Adipocyte (in vitro differentiated cells): Measurements from ENCODE around the gene DNAJC16.
A peak's percentile ranks its signal among the peaks of the same experiment; 100 is the strongest.
"Not testable (repeated sequence)": the region's sequence is repeated elsewhere in the genome, so short reads cannot be mapped to it uniquely, and the experiment has no call there.

ENCODE experiments used
- DNase-seq: peaks from one replicate; pipeline ENCODE4 v3.0.0-alpha.2; 2015; ENCODE audit warnings: low read depth
- H3K27me3 ChIP-seq: replicated peaks from 2 replicates; pipeline ENCODE4 v1.7.0; 2013; ENCODE audit warnings: mild to moderate bottlenecking, low read length, moderate library complexity; ENCODE audit not compliant: control insufficient read depth, insufficient read depth
- H3K36me3 ChIP-seq: 2 replicates; pipeline ENCODE4 v1.7.0; 2013; ENCODE audit warnings: low read length, mild to moderate bottlenecking, moderate library complexity; ENCODE audit not compliant: control insufficient read depth, insufficient read depth, severe bottlenecking
- H3K4me1 ChIP-seq: 2 replicates; pipeline ENCODE4 v1.7.0; 2013; ENCODE audit warnings: mild to moderate bottlenecking, low read length, moderate library complexity; ENCODE audit not compliant: control insufficient read depth, insufficient read depth
- H3K4me3 ChIP-seq: 2 replicates; pipeline ENCODE4 v1.7.0; 2013; ENCODE audit warnings: mild to moderate bottlenecking, low read length, moderate library complexity
- H3K9ac ChIP-seq: 2 replicates; pipeline ENCODE4 v1.7.0; 2013; ENCODE audit warnings: mild to moderate bottlenecking, low read length, moderate library complexity
- H3K9me3 ChIP-seq: 2 replicates; pipeline ENCODE4 v1.7.0; 2013; ENCODE audit warnings: mild to moderate bottlenecking, low read length, moderate library complexity; ENCODE audit not compliant: control insufficient read depth

Gene DNAJC16

DNA sequence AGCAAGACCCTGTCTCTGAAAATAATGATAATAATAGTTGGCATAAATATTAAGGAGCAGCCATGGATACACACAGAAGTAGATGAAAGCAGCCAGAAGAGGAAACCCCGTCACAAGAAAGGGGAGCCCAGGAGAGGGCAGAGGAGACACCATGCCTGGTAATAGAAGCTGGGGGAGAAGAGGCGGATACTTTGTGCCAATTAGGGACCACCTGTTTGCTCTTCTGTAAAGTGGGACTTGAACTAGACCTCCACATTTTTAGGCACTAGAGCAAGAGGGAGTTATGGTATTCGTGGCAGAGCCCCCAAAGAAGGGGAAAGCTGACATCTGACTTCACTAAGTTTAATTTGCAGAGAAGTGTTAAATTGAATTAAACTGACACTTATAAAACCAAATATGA, 38.3 kb upstream of the DNAJC16 start:
- no peak for DNase-seq
- H3K27me3 ChIP-seq, result no peaks in the 10 kb centered on the region
- no peaks in the 10 kb centered on the region for H3K9me3 ChIP-seq
- no peak overlapping the region for H3K9ac ChIP-seq
- H3K4me1 ChIP-seq, result no peaks in the 10 kb centered on the region
- no peak overlapping the region for H3K4me3 ChIP-seq
- H3K36me3 ChIP-seq, result peaks cover 4% of the 10 kb centered on the region

DNA sequence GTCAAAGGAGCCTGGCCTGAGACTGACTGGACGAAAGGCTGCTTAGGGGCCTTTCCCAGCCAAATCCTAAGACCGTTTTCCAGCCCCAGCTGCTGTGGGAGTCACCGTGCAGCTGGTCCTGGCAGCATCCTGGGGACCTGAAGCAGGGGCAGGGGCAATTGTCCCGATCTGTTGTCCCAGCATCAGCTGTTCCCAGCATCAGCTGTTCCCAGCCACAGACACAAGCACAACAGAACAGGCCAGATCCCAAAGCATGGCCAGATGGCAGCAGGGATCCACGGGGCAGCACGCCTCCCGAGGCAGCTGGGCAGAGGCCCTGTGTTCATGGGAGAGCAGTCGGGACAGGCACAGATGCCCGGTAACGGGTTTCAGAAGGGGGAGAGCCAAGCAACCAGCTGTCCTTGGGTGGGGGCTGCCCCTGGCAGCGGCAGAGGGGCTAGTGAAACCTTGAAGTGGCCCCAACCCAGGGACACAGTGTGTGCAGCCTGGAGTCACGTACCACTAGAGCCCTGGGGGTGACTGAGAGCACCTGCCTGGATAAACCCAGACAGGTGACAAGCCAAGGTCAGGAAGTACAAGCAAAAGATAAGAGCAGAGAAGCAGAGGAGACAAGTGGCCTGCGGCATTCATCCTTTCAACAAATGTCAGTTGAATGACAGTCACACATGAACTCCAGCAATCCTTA, 37.5 kb upstream of the DNAJC16 start:
- peaks cover 4% of the 10 kb centered on the region for H3K36me3 ChIP-seq
- no peaks in the 10 kb centered on the region for H3K4me1 ChIP-seq
- DNase-seq, result no peak
- H3K27me3 ChIP-seq, result no peaks in the 10 kb centered on the region
- no peaks in the 10 kb centered on the region for H3K9me3 ChIP-seq
- no peak overlapping the region for H3K9ac ChIP-seq
- no peak overlapping the region for H3K4me3 ChIP-seq

GRCh38 chr1:15491010-15491409, 35.6 kb upstream of the DNAJC16 start:
- H3K9ac ChIP-seq, H3K9me3 ChIP-seq, H3K4me3 ChIP-seq, H3K27me3 ChIP-seq, H3K4me1 ChIP-seq, DNase-seq: not testable (repeated sequence)
- peaks cover 10% of the 10 kb centered on the region for H3K36me3 ChIP-seq

- H3K4me3 ChIP-seq, result no peak overlapping the region
- no peaks in the 10 kb centered on the region for H3K4me1 ChIP-seq
- no peak for DNase-seq
- peaks cover 10% of the 10 kb centered on the region for H3K36me3 ChIP-seq
- no peak overlapping the region for H3K9ac ChIP-seq
- no peaks in the 10 kb centered on the region for H3K27me3 ChIP-seq
- no peaks in the 10 kb centered on the region for H3K9me3 ChIP-seq
These were observed 34.1 kb upstream of the DNAJC16 start for GRCh38 chr1:15492596-15492995.

DNA sequence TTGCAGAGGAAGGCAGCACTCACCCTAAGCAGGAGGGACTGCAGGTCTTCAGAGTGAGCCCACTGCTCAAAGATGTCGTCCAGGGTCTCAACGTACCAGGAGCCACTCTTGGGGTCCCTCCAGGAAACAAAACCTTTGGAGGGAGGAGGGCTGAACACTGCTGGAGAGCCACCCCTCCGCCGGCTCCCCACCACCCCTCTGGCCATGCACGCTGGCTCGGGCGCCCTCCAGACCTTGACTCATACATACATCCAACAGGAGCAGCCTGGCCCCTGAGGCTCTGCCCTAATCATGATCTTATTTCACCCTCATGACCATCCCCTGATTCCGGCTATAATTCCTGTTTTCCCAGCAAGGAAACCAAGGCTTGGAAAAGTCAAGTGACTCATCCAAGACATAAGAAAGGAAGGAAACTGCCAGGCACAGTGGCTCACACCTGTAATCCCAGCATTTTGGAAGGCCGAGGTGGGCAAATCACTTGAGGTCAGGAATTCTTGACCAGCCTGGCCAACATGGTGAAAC, 32.7 kb upstream of the DNAJC16 start:
- no peak overlapping the region for H3K4me3 ChIP-seq
- no peak overlapping the region for H3K9ac ChIP-seq
- peaks cover 10% of the 10 kb centered on the region for H3K36me3 ChIP-seq
- no peaks in the 10 kb centered on the region for H3K27me3 ChIP-seq
- DNase-seq, result no peak
- no peaks in the 10 kb centered on the region for H3K4me1 ChIP-seq
- H3K9me3 ChIP-seq, result no peaks in the 10 kb centered on the region

DNA sequence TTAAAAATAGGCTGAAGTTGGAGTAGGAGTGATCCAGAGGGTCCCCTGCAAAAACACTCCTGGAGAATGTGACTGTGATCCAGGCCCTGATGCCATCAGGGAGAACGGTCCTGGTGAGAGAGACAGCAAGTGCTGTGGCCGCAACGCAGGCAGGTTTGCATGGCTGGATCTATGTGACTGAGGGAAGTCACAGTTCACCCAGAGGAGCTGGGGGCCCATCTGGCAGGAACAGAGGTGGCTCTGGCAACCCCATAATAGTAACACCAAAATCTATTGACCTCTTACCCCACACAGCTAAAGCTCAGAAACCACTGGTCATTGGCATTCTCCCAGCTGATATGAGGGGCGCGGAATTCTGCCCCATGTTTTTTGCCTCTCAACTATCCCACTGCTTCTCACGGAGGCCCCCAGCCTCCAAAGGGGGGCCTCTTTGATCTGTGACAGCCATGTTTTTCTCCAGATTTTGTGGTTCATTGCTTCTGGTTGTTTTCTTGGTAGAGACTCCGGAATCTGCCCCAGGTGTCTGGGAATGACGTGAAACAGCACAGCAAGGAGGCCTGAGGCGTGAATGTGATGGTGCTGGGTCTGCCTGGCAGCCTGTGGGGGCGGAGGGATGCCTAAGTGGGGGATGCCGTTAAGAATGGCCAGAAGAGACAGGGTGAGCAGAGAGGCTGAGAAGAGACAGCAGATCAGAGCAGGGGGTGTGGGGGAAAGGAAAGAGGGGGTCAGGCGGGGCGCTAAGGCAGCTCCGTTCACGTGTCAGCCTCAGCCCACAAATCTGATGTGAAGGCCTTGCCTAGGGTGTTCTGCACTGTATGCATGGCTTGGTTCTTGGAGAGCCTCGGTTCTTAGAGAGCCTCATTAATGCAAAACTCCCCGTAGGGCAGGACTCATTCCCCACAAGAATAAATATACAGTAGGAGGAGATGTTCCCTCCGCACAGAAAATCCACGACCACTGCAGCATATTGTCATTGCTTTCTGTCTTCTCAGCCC, 26.2 kb upstream of the DNAJC16 start:
- Histone ChIP-seq H3K36me3 (peaks cover 5% of the 10 kb centered on the region), H3K4me1 (no peaks in the 10 kb centered on the region), H3K9me3 (no peaks in the 10 kb centered on the region), H3K4me3 (no peak overlapping the region), H3K27me3 (no peaks in the 10 kb centered on the region), H3K9ac (no peak overlapping the region)
- no peak for DNase-seq

DNA sequence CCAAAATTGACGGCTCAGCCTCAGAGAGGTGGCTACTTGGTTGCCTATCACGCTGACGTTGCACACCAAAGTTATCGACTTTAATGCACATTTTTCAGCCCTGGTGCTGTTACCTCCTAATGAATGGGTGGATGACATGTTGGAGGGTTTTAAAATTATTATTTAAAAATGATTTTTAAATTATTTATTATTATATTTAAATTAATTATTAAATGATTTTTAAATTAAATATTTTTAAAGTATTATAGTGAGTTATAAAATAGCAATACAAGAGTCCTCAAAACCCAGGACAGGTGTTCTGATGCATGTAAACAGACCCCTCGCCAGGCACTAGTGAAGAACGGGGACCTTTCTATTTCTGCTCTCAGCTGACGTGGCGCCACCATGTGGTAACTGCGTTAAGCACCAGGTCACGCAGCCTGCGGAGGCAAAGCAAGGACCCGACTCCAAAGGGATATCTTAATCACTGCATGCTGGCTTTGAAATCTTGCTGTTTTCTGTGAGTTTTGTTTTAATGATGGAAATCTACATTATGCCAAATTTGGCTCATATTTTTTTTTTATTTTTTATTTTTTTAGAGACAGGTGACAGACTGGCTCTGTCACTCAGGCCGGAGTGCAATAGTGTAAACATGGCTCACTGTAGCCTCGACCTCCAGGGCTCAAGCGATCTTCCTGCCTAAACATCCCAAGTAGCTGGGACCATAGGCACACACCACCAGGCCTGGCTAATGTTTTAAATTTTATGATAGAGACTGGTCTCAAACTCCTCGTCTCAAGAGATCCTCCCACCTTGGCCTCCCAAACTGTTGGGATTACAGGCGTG, 25.2 kb upstream of the DNAJC16 start:
- no peak overlapping the region for H3K4me3 ChIP-seq
- DNase-seq, result peak; percentile 79
- H3K9ac ChIP-seq, result no peak overlapping the region
- H3K4me1 ChIP-seq, result no peaks in the 10 kb centered on the region
- no peaks in the 10 kb centered on the region for H3K9me3 ChIP-seq
- H3K36me3 ChIP-seq, result peaks cover 5% of the 10 kb centered on the region
- no peaks in the 10 kb centered on the region for H3K27me3 ChIP-seq

- Histone ChIP-seq H3K9ac (no peak overlapping the region), H3K4me1 (no peaks in the 10 kb centered on the region), H3K4me3 (no peak overlapping the region), H3K27me3 (no peaks in the 10 kb centered on the region), H3K36me3 (peaks cover 5% of the 10 kb centered on the region), H3K9me3 (no peaks in the 10 kb centered on the region)
- DNase-seq, result no peak
These were observed 22.2 kb upstream of the DNAJC16 start for GRCh38 chr1:15504436-15504835.

GRCh38 chr1:15506831-15507230, 19.8 kb upstream of the DNAJC16 start:
- Histone ChIP-seq H3K36me3 (peaks cover 5% of the 10 kb centered on the region), H3K9ac (no peak overlapping the region), H3K27me3 (no peaks in the 10 kb centered on the region), H3K9me3 (no peaks in the 10 kb centered on the region), H3K4me1 (no peaks in the 10 kb centered on the region), H3K4me3 (no peak overlapping the region)
- no peak for DNase-seq

GRCh38 chr1:15507278-15507677, 19.4 kb upstream of the DNAJC16 start:
- Histone ChIP-seq H3K4me3 (no peak overlapping the region), H3K4me1 (no peaks in the 10 kb centered on the region), H3K9me3 (no peaks in the 10 kb centered on the region), H3K9ac (no peak overlapping the region), H3K36me3 (peaks cover 5% of the 10 kb centered on the region), H3K27me3 (no peaks in the 10 kb centered on the region)
- DNase-seq, result no peak
